ENCODE results near the gene C11orf71. TPM values are rescaled to one million over a fixed set of nuclear protein-coding genes. Genes with fewer than 3 reads are reported as not detected.

The C11orf71 gene
- total RNA-seq, 2 experiments from 2014 or later: 7.3 to 7.6 TPM

GRCh38 chr11:114362958-114363357 lies 37.4 kb downstream of the C11orf71 start:
- Mint-ChIP-seq H3K27me3 (peaks cover 26% of the 10 kb centered on the region), H3K36me3 (ENCODE audit: low read depth) (no peaks in the 10 kb centered on the region), H3K9me3 (no peaks in the 10 kb centered on the region), H3K4me3 (no peak overlapping the region), H3K4me1 (no peaks in the 10 kb centered on the region), H3K27ac (no peak overlapping the region)
- ChIA-PET POLR2A (no interaction called here), CTCF (no interaction called here)
- DNase-seq: no peak

- H3K4me1 Mint-ChIP-seq: no peaks in the 10 kb centered on the region
- peaks cover 26% of the 10 kb centered on the region for H3K27me3 Mint-ChIP-seq
- ChIA-PET POLR2A (no interaction called here), CTCF (no interaction called here)
- no peak overlapping the region for H3K4me3 Mint-ChIP-seq
- no peaks in the 10 kb centered on the region for H3K9me3 Mint-ChIP-seq
- DNase-seq: no peak
- no peaks in the 10 kb centered on the region for H3K36me3 Mint-ChIP-seq (ENCODE audit: low read depth)
- H3K27ac Mint-ChIP-seq: no peak overlapping the region
These were observed 38.0 kb downstream of the C11orf71 start for GRCh38 chr11:114362326-114362725.

- no peaks in the 10 kb centered on the region for H3K36me3 Mint-ChIP-seq (ENCODE audit: low read depth)
- H3K9me3 Mint-ChIP-seq: no peaks in the 10 kb centered on the region
- H3K4me3 Mint-ChIP-seq: no peak overlapping the region
- no peaks in the 10 kb centered on the region for H3K4me1 Mint-ChIP-seq
- POLR2A ChIA-PET: no interaction called here
- peaks cover 24% of the 10 kb centered on the region for H3K27me3 Mint-ChIP-seq
- no peak overlapping the region for H3K27ac Mint-ChIP-seq
- CTCF ChIA-PET: no interaction called here
- no peak for DNase-seq
These were observed 41.0 kb downstream of the C11orf71 start for GRCh38 chr11:114359342-114359741.

- Mint-ChIP-seq H3K27me3 (peaks cover 22% of the 10 kb centered on the region), H3K27ac (no peak overlapping the region), H3K36me3 (ENCODE audit: low read depth) (no peaks in the 10 kb centered on the region), H3K4me3 (no peak overlapping the region), H3K9me3 (no peaks in the 10 kb centered on the region), H3K4me1 (no peaks in the 10 kb centered on the region)
- CTCF ChIA-PET: no interaction called here
- POLR2A ChIA-PET: no interaction called here
- no peak for DNase-seq
These were observed 41.6 kb downstream of the C11orf71 start for GRCh38 chr11:114358716-114359115.

GRCh38 chr11:114354076-114354475 lies 46.2 kb downstream of the C11orf71 start:
- Mint-ChIP-seq H3K27ac (no peak overlapping the region), H3K9me3 (no peaks in the 10 kb centered on the region), H3K4me1 (no peaks in the 10 kb centered on the region), H3K36me3 (ENCODE audit: low read depth) (no peaks in the 10 kb centered on the region), H3K27me3 (peaks cover 8% of the 10 kb centered on the region), H3K4me3 (no peak overlapping the region)
- CTCF ChIA-PET: no interaction called here
- DNase-seq: no peak
- POLR2A ChIA-PET: no interaction called here

- ChIA-PET POLR2A (no interaction called here), CTCF (interaction anchor here (0.6 kb wide), 1 partner anchor 39 kb away, joined by 3 read pairs; no protein-coding TSS in a partner anchor)
- H3K36me3 Mint-ChIP-seq (ENCODE audit: low read depth): no peaks in the 10 kb centered on the region
- H3K27ac Mint-ChIP-seq: no peak overlapping the region
- DNase-seq: no peak
- H3K4me3 Mint-ChIP-seq: no peak overlapping the region
- H3K9me3 Mint-ChIP-seq: no peaks in the 10 kb centered on the region
- no peaks in the 10 kb centered on the region for H3K4me1 Mint-ChIP-seq
- H3K27me3 Mint-ChIP-seq: peaks cover 3% of the 10 kb centered on the region
These were observed 46.9 kb downstream of the C11orf71 start for GRCh38 chr11:114353443-114353842.

- POLR2A ChIA-PET: no interaction called here
- no peaks in the 10 kb centered on the region for H3K27me3 Mint-ChIP-seq
- CTCF ChIA-PET: interaction anchor here (0.7 to 1.4 kb wide), 2 partner anchors 10 to 1107 kb away, joined by 3 to 7 read pairs; no protein-coding TSS in a partner anchor
These were observed 50.3 kb downstream of the C11orf71 start for GRCh38 chr11:114350022-114350421.

More at GRCh38 chr11:114350022-114350421, 50.3 kb downstream of the C11orf71 start:
- Mint-ChIP-seq H3K4me1 (peaks cover 13% of the 10 kb centered on the region), H3K4me3 (no peak overlapping the region), H3K9me3 (no peaks in the 10 kb centered on the region), H3K36me3 (ENCODE audit: low read depth) (no peaks in the 10 kb centered on the region), H3K27ac (no peak overlapping the region)
- DNase-seq: no peak

Other genes starting within 250 kb of the C11orf71 start
- not detected for gene NNMT, start 104.1 kb downstream of the C11orf71 start, total RNA-seq
- 10 to 100 TPM; 36.5 to 46.3 TPM for gene RBM7, start 155 bp upstream of the C11orf71 start, total RNA-seq
- 10 to 100 TPM; 82.1 to 83.4 TPM for gene REXO2, start 39.0 kb upstream of the C11orf71 start, total RNA-seq
- gene NXPE1, start 159.4 kb upstream of the C11orf71 start, total RNA-seq: not detected
- not detected for gene NXPE4, start 195.3 kb upstream of the C11orf71 start, total RNA-seq